IPS DF 4.7 (cell line): Measurements from ENCODE around the gene SLC9A3.

ENCODE experiments used
- DNase-seq: peaks from one replicate; pipeline ENCODE4 v3.0.0-alpha.2; 2013; ENCODE audit warnings: low spot score; ENCODE audit errors: extremely low read depth

The SLC9A3 gene

DNA sequence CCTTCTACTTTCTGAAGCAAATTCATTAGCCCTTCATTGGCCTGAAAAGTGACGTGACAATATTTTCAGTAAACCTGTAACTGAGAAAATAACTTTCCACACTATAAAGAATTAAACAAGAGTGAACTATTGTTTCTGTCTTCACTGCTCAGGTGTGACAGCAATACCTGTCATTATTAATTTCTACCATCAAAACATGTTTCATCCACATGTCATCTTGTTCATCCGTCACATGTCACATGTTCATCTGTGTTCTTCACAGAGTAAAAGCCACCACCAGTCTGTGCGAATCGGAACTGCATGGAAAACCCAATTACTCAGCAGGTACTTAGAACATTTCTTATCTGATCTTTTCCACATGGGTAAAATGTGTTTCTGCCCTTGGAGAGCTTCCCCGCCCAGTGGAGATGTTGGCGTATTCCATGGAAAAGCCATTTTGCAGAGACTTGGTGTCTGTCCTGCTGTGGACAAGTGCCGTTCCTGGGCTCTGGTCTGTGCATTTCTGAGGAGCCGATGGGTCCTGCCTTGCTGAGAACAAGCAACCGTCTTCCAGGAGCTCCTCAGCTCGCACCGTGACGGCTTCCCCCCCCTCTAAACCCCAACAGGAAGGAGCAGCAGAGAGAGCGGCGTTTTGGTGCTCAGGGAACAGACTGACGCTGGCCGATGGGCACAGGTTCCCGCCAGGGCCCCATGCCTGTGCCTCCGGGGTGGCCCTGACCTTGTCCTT, 91.9 kb downstream of the SLC9A3 start:
- DNase-seq: no peak

DNA sequence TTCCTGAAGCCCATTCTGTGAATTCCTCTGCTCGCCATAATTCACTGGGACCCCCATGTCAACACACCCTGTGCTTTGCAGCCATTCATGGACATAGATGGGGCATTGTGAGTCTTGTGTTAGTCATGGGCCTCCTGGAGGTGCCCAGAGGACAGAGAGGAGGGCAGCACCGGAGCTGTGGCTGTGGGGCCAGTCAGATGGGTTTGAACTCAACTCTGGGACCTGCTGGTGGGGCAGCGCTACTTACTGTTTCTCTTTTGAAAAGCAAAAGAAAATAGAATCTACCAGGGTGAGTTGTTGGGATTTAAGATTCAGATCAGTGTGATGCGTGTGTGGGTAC, 92.6 kb downstream of the SLC9A3 start:
- DNase-seq: no peak

DNA sequence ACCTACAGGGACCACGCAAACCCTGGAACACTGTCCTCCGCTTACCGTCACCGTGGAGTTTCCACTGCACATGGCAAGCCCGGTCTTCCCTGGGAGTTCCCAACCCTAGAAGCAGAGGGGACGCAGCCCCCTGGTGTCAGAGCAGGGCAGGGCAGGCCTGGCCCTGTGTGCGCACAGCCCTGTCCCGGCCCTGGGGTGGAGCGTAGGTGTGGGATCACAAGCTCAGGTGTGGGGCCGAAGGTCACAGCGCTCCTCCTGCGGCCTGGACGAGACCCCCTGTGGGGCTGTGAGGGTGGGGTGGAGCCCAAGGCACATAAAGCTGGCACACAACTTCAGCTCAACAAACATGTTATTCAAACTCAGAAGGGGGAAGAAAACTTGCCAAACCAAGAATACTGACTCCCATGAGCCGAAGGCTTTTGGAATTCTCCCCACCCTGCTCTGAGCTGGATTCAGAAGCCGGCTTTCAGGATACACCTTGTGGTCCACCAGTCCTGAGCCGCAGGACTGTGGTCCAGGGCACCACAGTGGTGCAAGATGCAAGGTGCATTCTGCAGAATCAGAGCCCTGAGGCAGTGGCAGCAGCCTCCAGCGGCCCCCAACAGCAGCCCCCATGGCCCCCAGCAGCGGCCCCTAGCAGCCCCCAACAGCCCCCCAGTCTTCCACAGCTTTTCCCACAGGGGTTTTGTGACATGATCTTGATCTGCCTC, 93.1 kb downstream of the SLC9A3 start:
- DNase-seq: no peak

DNA sequence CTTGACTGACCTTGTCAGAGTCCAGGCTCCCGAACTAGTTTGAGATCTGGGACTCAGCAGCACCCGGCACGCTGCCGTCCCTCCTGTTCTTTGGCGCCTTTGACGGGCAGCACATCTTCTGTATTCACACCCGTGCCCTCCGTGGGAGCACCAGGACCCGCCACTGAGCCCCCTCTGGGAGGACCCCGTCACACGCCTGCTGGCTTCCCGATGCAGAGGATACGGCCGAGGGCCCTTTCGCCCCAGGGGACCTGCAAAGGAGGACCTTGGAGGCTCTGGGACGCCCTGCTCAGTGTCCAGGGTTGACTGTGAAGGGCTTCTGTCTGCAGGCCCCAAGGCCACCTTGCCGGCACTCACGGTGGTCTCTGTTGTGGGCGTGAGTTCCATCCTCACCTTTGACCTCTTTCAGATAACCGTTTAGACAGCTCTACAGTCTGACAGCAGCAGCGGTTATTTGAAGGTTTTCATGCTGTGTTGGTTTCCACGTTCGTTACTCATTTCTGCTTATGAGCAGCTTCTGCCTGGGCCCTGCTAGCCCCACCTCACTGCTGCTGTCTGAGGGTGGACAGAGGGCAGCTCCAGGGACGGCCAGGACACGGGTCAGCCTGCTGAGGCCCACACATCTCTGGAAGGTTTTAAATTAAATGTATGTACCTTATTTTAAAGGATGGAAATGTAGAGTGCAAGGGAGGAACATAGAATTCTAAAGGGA, 93.9 kb downstream of the SLC9A3 start:
- no peak for DNase-seq

DNA sequence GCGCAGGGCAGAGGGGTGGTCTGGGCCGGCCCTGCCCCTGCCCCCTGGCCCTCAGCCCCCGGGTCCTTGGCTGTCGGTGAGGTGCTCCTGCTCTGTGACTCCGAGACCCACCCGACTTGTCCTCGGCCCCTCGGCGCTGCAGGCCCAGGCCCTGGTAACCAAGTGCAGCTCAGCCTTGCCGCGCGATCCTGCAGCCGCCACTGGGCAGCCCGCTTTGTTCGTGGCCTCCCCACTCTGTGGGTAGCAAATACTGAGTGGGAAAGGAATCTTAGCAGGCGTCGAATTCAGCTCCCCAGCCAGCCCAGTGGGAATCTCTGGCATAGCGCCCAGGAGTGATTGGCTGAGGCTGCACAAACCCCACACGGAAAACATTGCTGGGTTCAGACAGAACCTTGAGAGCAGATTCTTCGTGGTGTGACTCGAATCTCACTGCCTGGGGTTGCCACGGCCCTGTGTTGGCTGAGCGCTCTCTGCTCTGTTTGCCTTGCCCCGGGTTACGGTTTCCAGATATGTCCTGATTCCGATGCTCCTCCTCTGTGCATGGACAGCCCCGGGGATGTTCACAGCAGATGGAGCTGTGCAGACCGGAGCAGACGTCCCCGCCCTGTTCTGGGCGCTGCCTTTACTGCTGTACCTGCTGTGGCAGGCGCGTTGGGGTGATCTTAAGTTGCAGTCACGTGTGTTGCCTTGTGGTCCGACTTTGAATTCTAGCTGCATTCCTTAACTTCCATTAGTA, 94.6 kb downstream of the SLC9A3 start:
- DNase-seq: no peak

DNA sequence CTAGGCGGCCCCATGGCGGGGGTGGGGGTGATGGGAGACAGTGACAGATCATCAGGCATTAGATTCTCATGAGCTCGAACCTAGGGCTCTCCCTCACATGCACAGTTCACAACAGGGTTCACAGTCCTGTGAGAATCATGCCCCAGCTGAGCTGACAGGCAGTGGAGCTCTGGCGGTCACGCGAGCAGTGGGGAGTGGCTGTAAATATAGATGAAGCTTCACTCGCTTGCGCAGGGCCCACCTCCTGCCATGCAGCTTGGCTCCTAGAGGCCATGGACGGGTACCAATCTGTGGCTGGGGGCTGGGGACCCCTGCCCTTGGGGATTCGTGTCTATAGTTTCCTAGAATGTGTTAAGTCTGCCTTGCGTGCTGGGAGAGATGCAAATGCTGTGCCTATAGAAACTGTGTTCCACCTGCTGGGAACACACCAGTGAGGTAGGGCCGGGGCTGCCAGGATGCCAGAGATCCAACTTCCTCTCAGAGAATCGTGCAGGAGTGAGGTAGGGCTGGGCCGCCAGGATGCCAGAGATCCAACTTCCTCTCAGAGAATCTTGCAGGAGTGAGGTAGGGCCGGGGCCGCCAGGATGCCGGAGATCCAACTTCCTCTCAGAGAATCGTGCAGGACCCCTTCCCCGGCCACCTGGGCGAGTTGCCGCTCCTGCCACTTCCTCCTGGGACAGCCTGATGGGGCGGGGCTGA, 95.3 kb downstream of the SLC9A3 start:
- DNase-seq: no peak

DNA sequence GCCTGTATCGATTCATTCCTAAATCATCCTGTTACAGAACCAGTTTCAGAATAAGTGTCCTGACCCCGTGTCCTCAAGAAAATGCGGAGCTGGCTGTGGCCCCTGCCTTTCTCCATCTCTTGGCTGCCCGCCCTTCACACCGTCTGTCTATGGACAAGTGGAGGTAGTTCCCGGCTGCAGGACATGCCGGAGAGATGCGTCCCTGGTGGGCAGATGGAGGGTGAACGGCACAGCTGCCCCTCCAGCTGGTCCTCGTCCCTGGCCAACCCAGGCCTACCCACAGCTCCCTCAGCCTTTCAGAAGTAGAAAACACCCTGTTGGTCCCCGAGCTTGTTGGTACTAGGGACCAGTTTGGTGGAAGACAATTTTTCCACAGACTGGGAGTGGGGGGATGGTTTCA, 96.0 kb downstream of the SLC9A3 start:
- no peak for DNase-seq

DNA sequence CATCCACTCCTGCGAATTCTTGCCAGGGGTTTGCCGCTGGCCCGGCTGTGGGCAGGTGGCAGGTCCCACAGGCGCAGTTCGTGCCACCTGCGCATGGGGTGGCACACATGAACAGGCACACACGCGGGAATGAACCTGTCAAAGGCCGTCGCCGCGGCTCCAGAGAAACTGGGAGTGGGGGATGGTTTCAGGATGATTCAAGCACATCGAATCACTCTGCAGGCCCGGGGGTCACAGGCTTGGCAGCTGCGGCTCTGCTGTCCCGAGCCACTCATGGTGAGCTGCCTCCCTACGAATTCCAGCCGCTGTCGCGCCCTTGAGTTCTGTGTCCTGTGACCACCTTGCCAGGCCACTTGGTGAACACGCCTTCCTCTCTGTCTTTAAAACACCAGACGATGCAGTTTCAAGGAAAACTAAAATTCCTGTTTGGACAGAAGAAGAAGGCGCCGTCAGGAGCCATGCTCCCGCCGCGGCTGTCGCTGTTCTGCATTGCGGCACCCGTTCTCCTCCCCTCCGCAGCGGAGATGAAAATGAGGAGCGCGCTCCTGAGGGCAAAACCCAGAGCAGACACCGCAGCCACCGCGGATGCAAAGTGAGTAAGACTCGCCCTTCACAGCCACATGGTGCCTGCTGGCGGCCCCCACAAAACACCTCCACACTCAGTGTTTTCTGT, 96.7 kb downstream of the SLC9A3 start:
- no peak for DNase-seq

DNA sequence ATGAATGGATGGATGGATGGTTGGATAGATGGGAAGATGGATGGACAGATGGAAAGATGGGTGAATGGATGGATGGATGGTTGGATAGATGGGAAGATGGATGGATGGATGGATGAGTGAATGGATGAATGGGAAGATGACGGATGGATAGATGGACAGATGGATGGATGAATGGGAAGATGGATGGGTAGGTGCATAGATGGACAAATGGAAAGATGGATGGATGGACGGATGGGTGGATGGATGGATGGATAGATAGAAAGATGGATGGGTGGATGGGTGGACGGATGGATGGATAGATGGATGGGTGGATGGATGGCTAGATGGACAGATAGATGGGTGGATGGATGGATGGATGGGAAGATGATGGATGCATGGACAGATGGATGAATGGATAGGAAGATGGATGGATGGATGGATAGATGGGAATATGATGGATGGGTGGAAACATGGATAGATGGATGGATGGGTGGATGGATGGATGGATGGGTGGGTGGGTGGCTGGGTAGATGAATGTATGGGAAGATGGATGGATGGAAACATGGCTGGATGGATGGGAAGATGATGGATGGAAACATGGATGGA, 97.8 kb downstream of the SLC9A3 start:
- no peak for DNase-seq

DNA sequence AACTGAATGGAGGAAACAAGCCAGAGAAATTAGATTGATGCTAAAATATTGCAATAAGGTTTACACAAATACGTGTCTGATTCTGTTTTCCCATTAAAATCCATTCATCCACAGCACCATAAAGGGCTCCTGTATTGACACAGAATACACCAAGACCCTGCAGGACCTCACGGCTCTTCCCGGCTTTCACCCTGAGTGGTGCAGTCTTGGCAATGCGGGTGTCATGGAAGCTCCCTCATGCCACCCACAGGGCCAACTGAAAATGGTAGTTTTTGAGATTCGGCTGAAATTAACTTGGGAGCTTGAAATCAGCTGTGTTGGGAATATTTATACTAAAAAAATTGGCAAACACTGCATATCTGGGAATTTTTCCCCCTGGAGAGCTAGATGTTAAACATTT, 98.5 kb downstream of the SLC9A3 start:
- DNase-seq: no peak

DNA sequence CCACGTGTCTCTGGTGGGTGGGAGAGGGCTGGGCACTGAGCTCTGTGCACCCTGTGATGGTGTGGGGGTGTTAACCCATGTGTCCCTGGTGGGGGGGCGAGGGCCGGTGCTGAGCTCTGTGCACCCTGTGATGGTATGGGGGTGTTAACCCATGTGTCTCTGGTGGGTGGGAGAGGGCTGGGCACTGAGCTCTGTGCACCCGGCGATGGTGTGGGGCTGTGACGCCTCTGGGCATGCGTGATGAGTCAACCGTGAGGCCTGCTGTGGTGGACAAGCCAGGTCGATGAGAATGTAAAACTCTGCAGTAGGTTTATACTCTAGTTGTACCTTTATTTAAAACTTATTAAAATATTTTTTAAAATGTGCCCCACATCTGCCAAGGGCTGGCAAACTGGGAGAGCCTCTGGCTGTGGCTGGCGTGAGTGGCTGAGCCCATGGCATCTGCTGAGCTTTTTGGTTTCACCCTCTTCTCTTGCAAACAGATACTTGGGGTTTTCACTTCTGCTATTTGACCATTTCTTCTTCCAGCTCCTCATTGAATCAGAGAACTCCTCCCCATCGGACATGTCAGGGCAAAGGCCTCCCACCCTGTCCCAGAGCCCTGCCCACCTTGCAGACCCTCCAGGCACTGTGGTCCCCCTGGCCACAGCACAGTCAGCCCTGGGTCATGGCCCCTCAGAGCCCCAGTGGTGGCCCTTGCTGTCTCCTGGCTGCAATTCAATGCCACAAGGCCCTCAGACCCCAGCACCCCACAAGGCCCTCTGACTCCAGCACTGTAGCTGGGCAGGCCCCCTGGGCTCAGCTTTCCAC, 99.7 kb downstream of the SLC9A3 start:
- no peak for DNase-seq

DNA sequence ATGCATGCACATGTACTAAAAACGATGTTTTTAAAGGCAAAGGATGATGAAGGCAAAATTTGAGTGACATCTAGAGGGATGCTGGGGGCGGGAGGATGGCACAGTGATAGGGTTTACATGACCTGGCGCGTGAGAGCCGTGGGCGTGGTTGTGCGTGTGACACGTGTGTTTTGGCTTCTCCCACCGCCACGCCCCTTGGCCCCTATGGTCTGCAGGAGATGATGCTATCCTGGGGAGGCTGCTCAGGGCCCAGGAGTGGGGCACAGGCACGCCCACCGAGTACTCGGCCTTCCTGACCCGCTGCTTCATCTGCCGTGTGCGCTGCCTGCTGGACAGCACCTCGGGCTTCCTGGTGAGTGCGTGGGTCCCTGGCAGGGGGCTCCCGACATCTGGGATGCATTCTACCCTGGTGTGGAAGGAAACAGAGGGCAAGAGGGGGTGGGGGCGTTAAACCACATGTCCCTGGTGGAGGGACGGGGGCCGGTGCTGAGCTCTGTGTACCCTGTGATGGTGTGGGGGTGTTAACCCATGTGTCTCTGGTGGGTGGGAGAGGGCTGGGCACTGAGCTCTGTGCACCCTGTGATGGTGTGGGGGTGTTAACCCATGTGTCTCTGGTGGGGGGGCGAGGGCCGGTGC, 100.5 kb downstream of the SLC9A3 start:
- no peak for DNase-seq

DNA sequence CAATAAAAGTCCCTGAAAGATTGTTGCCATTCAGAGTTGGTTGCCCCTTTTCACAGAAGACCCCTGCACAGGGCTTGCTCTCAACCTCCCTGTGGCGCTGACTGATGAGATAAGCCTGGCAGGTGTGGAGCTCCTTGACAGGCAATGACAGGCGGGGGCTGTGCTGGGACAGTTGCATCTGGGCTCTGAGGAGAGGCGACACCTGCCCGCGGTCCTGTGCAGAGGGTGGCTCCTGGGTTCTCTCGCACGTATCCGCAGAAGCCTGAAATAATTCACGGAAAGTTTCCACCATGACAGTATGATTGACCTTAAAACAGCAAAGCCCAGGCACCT, 101.0 kb downstream of the SLC9A3 start:
- no peak for DNase-seq

DNA sequence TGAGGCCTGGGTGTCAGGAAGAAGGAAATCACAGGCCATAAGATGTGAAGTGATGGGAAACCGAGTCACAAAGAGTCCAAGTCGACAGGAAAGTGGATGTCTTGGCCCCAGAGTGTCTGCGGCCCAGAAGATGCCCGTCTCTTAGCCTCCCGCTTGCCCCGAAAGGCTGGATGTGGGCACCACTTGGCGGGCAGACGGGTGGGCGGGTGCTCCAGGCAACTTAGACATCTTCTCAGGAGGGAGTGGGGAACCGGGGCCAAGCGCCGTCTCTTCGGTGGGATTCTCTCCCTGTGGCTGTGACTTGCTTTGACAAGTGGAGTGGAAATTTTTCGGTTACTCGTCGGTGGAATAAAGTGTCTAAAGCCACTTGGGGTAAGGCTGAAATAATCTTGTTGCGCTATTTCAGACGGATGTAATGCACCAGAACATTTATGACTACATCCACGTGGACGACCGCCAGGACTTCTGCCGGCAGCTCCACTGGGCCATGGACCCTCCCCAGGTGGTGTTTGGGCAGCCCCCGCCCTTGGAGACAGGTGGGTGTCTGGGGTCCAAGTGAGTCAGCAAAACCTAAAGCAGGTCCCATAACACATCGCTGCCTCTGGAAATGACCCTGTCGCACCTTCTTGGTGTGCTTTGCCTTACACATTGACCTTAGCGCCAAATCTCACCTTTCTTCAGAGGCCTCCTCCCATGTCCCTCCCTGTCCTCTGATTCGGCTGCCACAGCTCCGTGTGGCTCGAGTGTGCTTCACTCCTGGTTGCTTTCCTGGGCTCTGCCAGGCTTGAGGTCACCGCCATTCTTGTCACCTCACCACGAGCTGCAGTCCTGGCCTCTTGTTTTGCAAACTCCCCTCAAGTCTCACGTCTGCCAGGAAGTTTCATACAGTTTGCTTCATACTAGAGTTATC, 101.7 kb downstream of the SLC9A3 start:
- no peak for DNase-seq

DNA sequence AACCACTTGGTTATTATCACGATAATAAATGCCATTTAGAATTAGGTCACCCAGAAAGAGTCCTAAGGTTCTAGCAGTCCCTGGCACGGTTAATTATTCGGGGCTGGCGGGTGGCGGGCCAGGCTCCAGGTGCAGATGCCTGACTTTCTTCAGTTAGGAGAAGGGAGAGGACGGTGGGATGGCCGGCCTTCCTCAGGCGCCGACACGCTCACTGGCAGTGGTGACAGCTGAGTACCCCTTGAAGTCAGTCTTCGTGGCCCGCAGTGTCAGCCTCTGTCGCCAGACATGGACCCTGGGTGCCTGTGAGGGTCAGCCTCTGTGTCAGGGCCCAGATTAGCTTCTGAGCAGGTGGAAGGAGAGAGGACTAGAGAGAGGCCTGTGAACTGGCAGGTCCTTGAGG, 102.3 kb downstream of the SLC9A3 start:
- no peak for DNase-seq

DNA sequence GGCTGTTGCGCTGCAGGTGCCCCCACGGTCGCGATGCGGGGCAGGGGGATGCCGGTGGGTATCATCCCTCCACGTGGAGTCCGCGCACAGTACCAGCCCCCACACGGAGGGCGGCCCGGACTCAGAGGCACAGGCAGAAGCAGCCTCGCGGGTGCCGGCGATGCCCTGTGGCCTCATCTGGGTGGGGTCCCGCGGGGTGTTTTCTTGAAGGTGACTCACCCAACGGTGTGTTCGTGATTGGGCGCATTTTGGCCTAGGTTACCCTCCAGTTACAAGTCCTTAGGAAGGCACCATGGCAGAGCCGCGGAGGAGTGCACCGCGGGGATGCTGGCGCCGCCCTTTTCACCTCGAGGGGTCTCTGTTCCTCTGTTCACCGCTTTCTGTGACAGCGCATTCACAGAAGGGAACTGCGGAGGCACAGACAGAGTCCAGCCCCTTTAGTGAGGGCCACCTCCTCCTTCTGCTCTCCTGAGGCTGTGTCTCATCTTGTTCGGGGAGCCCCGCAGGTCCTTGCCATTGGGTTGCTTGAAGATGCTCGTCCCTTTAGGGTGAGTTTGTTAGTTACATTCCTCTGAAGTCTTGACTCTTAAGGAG, 102.9 kb downstream of the SLC9A3 start:
- DNase-seq: no peak

DNA sequence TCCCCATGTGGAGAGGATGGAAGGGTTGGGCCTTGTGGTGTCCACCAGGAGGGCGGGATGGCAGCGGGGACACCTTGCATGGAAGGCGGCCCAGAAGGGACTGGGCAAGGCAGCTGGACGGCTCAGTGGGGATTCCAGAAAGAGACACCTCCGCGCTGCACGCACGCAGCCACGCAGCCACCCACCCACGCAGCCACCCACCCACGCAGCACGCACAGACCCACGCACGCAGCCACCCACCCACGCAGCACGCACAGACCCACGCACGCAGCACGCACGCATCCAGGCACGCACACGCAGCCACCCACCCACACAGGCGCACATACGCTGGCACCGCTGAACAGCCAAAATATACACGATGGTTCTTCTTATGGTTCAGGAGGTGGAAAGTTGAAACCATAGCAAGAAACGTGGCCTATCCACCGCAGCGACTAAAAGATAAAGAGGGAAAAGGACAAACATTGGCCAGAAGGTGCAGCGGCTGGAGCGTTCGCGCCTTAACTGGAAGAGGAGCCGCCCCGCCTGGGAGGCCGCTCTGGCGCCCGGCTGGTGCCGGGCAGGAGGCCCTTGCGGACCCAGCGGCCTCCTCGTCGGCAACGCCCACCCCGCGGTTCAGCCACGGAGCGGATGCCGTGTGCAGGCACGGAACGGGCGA, 103.5 kb downstream of the SLC9A3 start:
- DNase-seq: no peak
